Endothelial cell of umbilical vein (primary cell): ENCODE measurements around the gene SUSD6. TPM values are rescaled to one million over a fixed set of nuclear protein-coding genes. Genes with fewer than 3 reads are reported as not detected.

Experiments
- BruUV-seq: library from RNA; stranded (reverse); fragments of 400-500 nt; replicated peaks from 2 replicates; lab custom pipeline; 2021; lab: Mats Ljungman, UMichigan
- CTCF ChIA-PET: fragments of 300-600, 350-600 bp; sonication (Branson Sonifier 250); formaldehyde crosslinking; loops from one replicate; lab custom pipeline; 2021; ENCODE audit warnings: antibody characterized with exemption, inconsistent platforms; lab: Charles Lee
- POLR2A ChIA-PET: fragments of 300-600, 350-600 bp; sonication (Branson Sonifier 250); formaldehyde crosslinking; loops from one replicate; lab custom pipeline; 2021; ENCODE audit warnings: antibody characterized with exemption, inconsistent platforms; lab: Charles Lee
- DNase-seq: peaks from one replicate; pipeline ENCODE4 v3.0.0-alpha.2; 2011; ENCODE audit warnings: low read depth, low spot score
- FAIRE-seq: peaks from 2 replicates; lab custom pipeline; 2011; peaks lifted over from hg19 to GRCh38; lab: Jason Lieb, UNC
- H2AFZ ChIP-seq: 2 replicates; pipeline ENCODE4 v1.6.0; 2012; ENCODE audit warnings: low read depth, low read length, control low read depth, inconsistent platforms
- H3K27ac ChIP-seq: 2 replicates; pipeline ENCODE4 v1.5.1; 2011; ENCODE audit warnings: low read depth, mild to moderate bottlenecking, control low read depth, low read length, moderate library complexity; ENCODE audit not compliant: insufficient read depth
- H3K27me3 ChIP-seq, 2 experiments: 2 replicates each; pipeline versions ENCODE4 v1.6.0 to v1.6.1; 2011; ENCODE audit warnings: low read length in 2 of 2, mixed read lengths in 1 of 2; ENCODE audit not compliant: control insufficient read depth in 2 of 2, insufficient read depth in 2 of 2
- H3K36me3 ChIP-seq, 2 experiments: 2 replicates in 1 of 2; 3 replicates in 1 of 2; pipeline ENCODE4 v1.5.1; 2011; ENCODE audit warnings: low read length in 2 of 2, mild to moderate bottlenecking in 1 of 2, moderate library complexity in 1 of 2; ENCODE audit not compliant: control insufficient read depth in 2 of 2, insufficient read depth in 2 of 2; ENCODE audit errors: extremely low read depth in 1 of 2
- H3K4me1 ChIP-seq: 3 replicates; pipeline ENCODE4 v1.5.1; 2011; ENCODE audit warnings: mild to moderate bottlenecking, low read length; ENCODE audit not compliant: control insufficient read depth, insufficient read depth; ENCODE audit errors: extremely low read depth
- H3K4me2 ChIP-seq: 2 replicates; pipeline ENCODE4 v1.6.1; 2011; ENCODE audit warnings: low read length, control low read depth, mixed read lengths; ENCODE audit not compliant: insufficient read depth
- H3K4me3 ChIP-seq, 3 experiments: fragments of 200-600 bp in 1 of 3; sonication (generic), shearing (Covaris generic) in 1 of 3; replicated peaks in 1 of 3; 2 replicates each; pipeline ENCODE4 v1.5.1; 2011 to 2016; ENCODE audit warnings: control low read depth in 3 of 3, low read length in 3 of 3, mild to moderate bottlenecking in 2 of 3, inconsistent platforms in 1 of 3, low read depth in 1 of 3, moderate library complexity in 1 of 3; ENCODE audit not compliant: insufficient read depth in 1 of 3
- H3K79me2 ChIP-seq: 2 replicates; pipeline ENCODE4 v1.6.0; 2012; ENCODE audit warnings: low read length, inconsistent platforms; ENCODE audit not compliant: control insufficient read depth, insufficient read depth
- H3K9ac ChIP-seq: replicated peaks from 2 replicates; pipeline ENCODE3; 2011; ENCODE audit warnings: low read length, control low read depth; ENCODE audit not compliant: insufficient read depth; ENCODE audit errors: extremely low read depth
- H3K9me1 ChIP-seq: replicated peaks from 3 replicates; pipeline ENCODE4 v1.6.0; 2011; ENCODE audit warnings: mild to moderate bottlenecking, low read length; ENCODE audit not compliant: control insufficient read depth, insufficient read depth; ENCODE audit errors: extremely low read depth
- H3K9me3 ChIP-seq: replicated peaks from 2 replicates; pipeline ENCODE4 v1.5.1; 2012; ENCODE audit warnings: low read length, inconsistent platforms; ENCODE audit not compliant: control insufficient read depth, insufficient read depth
- H4K20me1 ChIP-seq: replicated peaks from 2 replicates; pipeline ENCODE3; 2011; ENCODE audit warnings: mild to moderate bottlenecking, low read length; ENCODE audit not compliant: control insufficient read depth, insufficient read depth; ENCODE audit errors: extremely low read depth
- EZH2 ChIP-seq: IDR thresholded peaks from 2 replicates; pipeline ENCODE4 v1.6.1; 2012; ENCODE audit warnings: borderline replicate concordance, low read depth, mild to moderate bottlenecking, moderate library complexity, low read length, inconsistent platforms; ENCODE audit not compliant: severe bottlenecking
- FOS ChIP-seq: IDR thresholded peaks from 2 replicates; pipeline ENCODE4 v1.6.1; 2011; ENCODE audit warnings: mild to moderate bottlenecking, low read length, moderate library complexity, borderline replicate concordance; ENCODE audit not compliant: insufficient read depth
- GATA2 ChIP-seq: IDR thresholded peaks from 2 replicates; pipeline ENCODE4 v1.7.0; 2011; ENCODE audit warnings: low read depth, mild to moderate bottlenecking, moderate library complexity, mixed read lengths, low read length; ENCODE audit not compliant: insufficient read length, insufficient read depth
- JUN ChIP-seq: IDR thresholded peaks from 2 replicates; pipeline ENCODE4 v1.6.1; 2011; ENCODE audit warnings: borderline replicate concordance, low read depth; ENCODE audit not compliant: insufficient read length, insufficient read depth
- MYC ChIP-seq: IDR thresholded peaks from one replicate; pipeline ENCODE4 v1.6.1; 2011; ENCODE audit warnings: mild to moderate bottlenecking, low read depth, low read length
- POLR2A ChIP-seq: IDR thresholded peaks from 2 replicates; pipeline ENCODE4 v1.6.1; 2012; ENCODE audit warnings: low read depth, mild to moderate bottlenecking, control low read depth, low read length
- POLR2AphosphoS5 ChIP-seq: IDR thresholded peaks from 2 replicates; pipeline ENCODE4 v1.6.1; 2012; ENCODE audit warnings: low read depth, mild to moderate bottlenecking, control low read depth, low read length, moderate library complexity; ENCODE audit not compliant: insufficient read depth
- dilution Hi-C: fragments of 300-500 bp; cut with MboI; formaldehyde crosslinking; loops from one replicate; pipeline ENCODE4 v1.15.0; 2019; ENCODE audit warnings: low sequenced_read_pairs; ENCODE audit not compliant: extremely low pct_ligation_motif_present
- intact Hi-C: fragments of 100-400 bp; cut with micrococcal nuclease; formaldehyde crosslinking; loops from one replicate; pipeline ENCODE4 v1.10.0; 2022
- polyA plus RNA-seq, 4 experiments: library from polyadenylated mRNA; depleted of rRNA in 3 of 4; stranded (reverse) in 3 of 4; unstranded in 1 of 4; fragments of >200 nt; gene quantifications; 2 replicates each; pipeline versions ENCODE4 v1.2.1 to v1.2.3, GENCODE V29; 2011 to 2012; ENCODE audit warnings: missing spikeins in 1 of 4
- total RNA-seq: library from RNA; stranded (reverse); gene quantifications from 2 replicates; pipeline ENCODE4 v1.2.3, GENCODE V29; 2021
- TF ChIP-seq, protein P1 (sequence below): IDR thresholded peaks from 2 replicates; pipeline ENCODE4 v1.6.1; 2011; ENCODE audit not compliant: insufficient read depth, insufficient read length
- TF ChIP-seq, protein P2 (sequence below), 2 donors: IDR thresholded peaks; 1 replicate in 1 of 2; 2 replicates in 1 of 2; pipeline ENCODE4 v1.5.1; 2011; ENCODE audit warnings: low read length in 2 of 2, mild to moderate bottlenecking in 2 of 2, moderate library complexity in 2 of 2, control low read depth in 1 of 2, inconsistent platforms in 1 of 2, low read depth in 1 of 2; ENCODE audit not compliant: insufficient read depth in 1 of 2; ENCODE audit errors: extremely low read depth in 1 of 2

The SUSD6 gene
- total and polyA plus RNA-seq, 2 donors (not counting 3 experiments of a cell fraction or from before 2014, with no cell fraction given) = 13.4 to 19.5 TPM

DNA sequence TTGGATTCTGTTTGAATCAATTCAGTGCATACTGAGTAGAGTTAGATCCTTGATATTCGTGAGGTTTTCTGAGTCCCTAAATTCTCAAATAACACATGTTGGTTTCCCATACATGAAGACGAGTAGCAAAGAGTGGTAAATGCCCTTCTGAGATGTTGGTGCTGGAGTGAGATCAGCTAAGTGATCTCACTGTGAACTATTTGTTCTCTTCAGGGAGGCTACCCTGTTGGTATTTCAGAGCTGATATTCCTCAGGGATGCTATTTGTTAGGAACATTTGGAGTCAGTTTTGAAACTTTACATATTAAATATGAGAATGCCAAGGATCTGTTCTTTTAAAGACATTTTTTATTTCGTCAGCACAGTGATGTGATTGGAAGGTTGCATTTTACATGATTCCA lies 54.7 kb downstream of the SUSD6 start:
- H3K4me2 ChIP-seq = no peak overlapping the region

More for the DNA sequence above, 54.7 kb downstream of the SUSD6 start:
- Histone ChIP-seq H3K27ac (no peak overlapping the region), H2AFZ (no peak overlapping the region), H3K4me1 (peaks cover 13% of the 10 kb centered on the region), H3K9me3 (no peaks in the 10 kb centered on the region), H3K9me1 (no peaks in the 10 kb centered on the region), H3K79me2 (peaks cover 7% of the 10 kb centered on the region), H3K4me3 (no peak overlapping the region), H3K9ac (no peak overlapping the region), H4K20me1 (no peaks in the 10 kb centered on the region), H3K27me3 (no peaks in the 10 kb centered on the region), H3K36me3 (no peaks in the 10 kb centered on the region)
- BruUV-seq = no TSS peak
- dilution Hi-C loops (no loop called here), intact Hi-C loops (loop anchor here (1.0 to 2.0 kb wide), 2 partner anchors 51 to 55 kb away; partner anchors contain the start of gene SUSD6)
- peak; percentile 32 for DNase-seq
- ChIA-PET POLR2A (no interaction called here), CTCF (interaction anchor here (1.0 to 1.4 kb wide), 3 partner anchors 17 to 61 kb away, joined by 3 to 4 read pairs (median 3); no protein-coding TSS in a partner anchor)
- FAIRE-seq = no peak
- TF ChIP-seq MYC = no peak
- TF ChIP-seq, protein P1, sequence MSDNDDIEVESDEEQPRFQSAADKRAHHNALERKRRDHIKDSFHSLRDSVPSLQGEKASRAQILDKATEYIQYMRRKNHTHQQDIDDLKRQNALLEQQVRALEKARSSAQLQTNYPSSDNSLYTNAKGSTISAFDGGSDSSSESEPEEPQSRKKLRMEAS = no peak
- TF ChIP-seq EZH2 = no peak
- TF ChIP-seq GATA2 = no peak
- no peak for TF ChIP-seq FOS
- no peak for TF ChIP-seq JUN
- TF ChIP-seq, protein P2, sequence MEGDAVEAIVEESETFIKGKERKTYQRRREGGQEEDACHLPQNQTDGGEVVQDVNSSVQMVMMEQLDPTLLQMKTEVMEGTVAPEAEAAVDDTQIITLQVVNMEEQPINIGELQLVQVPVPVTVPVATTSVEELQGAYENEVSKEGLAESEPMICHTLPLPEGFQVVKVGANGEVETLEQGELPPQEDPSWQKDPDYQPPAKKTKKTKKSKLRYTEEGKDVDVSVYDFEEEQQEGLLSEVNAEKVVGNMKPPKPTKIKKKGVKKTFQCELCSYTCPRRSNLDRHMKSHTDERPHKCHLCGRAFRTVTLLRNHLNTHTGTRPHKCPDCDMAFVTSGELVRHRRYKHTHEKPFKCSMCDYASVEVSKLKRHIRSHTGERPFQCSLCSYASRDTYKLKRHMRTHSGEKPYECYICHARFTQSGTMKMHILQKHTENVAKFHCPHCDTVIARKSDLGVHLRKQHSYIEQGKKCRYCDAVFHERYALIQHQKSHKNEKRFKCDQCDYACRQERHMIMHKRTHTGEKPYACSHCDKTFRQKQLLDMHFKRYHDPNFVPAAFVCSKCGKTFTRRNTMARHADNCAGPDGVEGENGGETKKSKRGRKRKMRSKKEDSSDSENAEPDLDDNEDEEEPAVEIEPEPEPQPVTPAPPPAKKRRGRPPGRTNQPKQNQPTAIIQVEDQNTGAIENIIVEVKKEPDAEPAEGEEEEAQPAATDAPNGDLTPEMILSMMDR (IDR thresholded peaks at IDR 0.05; ENCODE audit: extremely low read depth in 1 of 2, insufficient read depth in 1 of 2, low read depth in 1 of 2, low read length in 2 of 2) = no peak
- no peak for TF ChIP-seq POLR2A
- no peak for TF ChIP-seq POLR2AphosphoS5
